ENCODE results near the gene COPRS. TPM values are rescaled to one million over a fixed set of nuclear protein-coding genes. Genes with fewer than 3 reads are reported as not detected.

The COPRS gene
- total and polyA plus RNA-seq, 2 experiments from 2014 or later: 51.5 to 62.6 TPM

GRCh38 chr17:31802502-31802901, 56.5 kb downstream of the COPRS start:
- Mint-ChIP-seq H3K9me3 (0 out of 3 replicates have a peak, but pooled peaks cover 3% of the 10 kb centered on the region), H3K27me3 (ENCODE audit: insufficient read depth, low read depth, poor library complexity) (no peaks in the 10 kb centered on the region), H3K36me3 (ENCODE audit: low read depth) (no peaks in the 10 kb centered on the region), H3K4me1 (no peaks in the 10 kb centered on the region), H3K27ac (no peak overlapping the region), H3K4me3 (no peak overlapping the region)
- Histone ChIP-seq H3K9me2 (ENCODE audit: insufficient read depth) (no peaks in the 10 kb centered on the region), H3F3A (replicated peaks; ENCODE audit: low read depth) (no peaks in the 10 kb centered on the region), H3K79me2 (replicated peaks; ENCODE audit: insufficient read depth) (no peaks in the 10 kb centered on the region), H3K4me1 (ENCODE audit: insufficient read depth) (no peaks in the 10 kb centered on the region), H3K27ac (ENCODE audit: low read depth) (no peak overlapping the region), H3K36me3 (ENCODE audit: insufficient read depth) (no peaks in the 10 kb centered on the region), H2AFZ (peak overlapping the region; percentile 91), H3K4me2 (no peak overlapping the region), H4K20me1 (replicated peaks; ENCODE audit: insufficient read depth) (no peaks in the 10 kb centered on the region), H3K4me3 (no peak overlapping the region), H3K27me3 (ENCODE audit: insufficient read depth) (no peaks in the 10 kb centered on the region)
- DNase-seq (ENCODE audit: low spot score): no peak
- no peak; the same call in 2 of the 3 replicates for ATAC-seq
- TF ChIP-seq EZH2 (IDR thresholded peaks at IDR 0.05; ENCODE audit: low read depth, unreplicated experiment) (no peak), ZNF114 (CRISPR knock-in tag; IDR thresholded peaks at IDR 0.05) (no peak), POLR2AphosphoS5 (IDR thresholded peaks at IDR 0.05; ENCODE audit: low read depth) (no peak), REST (IDR thresholded peaks at IDR 0.05; ENCODE audit: unreplicated experiment) (no peak), STAT1 (IDR thresholded peaks at IDR 0.05; ENCODE audit: unreplicated experiment) (no peak), ZNF331 (CRISPR knock-in tag; IDR thresholded peaks at IDR 0.05; ENCODE audit: low read depth) (no peak), NANOG (IDR thresholded peaks at IDR 0.05; ENCODE audit: borderline replicate concordance) (no peak), EZH2phosphoT487 (IDR thresholded peaks at IDR 0.05; ENCODE audit: unreplicated experiment) (no peak), CREB1 (CRISPR knock-in tag; IDR thresholded peaks at IDR 0.05; ENCODE audit: low read depth) (no peak)
- TF ChIP-seq, protein P1, sequence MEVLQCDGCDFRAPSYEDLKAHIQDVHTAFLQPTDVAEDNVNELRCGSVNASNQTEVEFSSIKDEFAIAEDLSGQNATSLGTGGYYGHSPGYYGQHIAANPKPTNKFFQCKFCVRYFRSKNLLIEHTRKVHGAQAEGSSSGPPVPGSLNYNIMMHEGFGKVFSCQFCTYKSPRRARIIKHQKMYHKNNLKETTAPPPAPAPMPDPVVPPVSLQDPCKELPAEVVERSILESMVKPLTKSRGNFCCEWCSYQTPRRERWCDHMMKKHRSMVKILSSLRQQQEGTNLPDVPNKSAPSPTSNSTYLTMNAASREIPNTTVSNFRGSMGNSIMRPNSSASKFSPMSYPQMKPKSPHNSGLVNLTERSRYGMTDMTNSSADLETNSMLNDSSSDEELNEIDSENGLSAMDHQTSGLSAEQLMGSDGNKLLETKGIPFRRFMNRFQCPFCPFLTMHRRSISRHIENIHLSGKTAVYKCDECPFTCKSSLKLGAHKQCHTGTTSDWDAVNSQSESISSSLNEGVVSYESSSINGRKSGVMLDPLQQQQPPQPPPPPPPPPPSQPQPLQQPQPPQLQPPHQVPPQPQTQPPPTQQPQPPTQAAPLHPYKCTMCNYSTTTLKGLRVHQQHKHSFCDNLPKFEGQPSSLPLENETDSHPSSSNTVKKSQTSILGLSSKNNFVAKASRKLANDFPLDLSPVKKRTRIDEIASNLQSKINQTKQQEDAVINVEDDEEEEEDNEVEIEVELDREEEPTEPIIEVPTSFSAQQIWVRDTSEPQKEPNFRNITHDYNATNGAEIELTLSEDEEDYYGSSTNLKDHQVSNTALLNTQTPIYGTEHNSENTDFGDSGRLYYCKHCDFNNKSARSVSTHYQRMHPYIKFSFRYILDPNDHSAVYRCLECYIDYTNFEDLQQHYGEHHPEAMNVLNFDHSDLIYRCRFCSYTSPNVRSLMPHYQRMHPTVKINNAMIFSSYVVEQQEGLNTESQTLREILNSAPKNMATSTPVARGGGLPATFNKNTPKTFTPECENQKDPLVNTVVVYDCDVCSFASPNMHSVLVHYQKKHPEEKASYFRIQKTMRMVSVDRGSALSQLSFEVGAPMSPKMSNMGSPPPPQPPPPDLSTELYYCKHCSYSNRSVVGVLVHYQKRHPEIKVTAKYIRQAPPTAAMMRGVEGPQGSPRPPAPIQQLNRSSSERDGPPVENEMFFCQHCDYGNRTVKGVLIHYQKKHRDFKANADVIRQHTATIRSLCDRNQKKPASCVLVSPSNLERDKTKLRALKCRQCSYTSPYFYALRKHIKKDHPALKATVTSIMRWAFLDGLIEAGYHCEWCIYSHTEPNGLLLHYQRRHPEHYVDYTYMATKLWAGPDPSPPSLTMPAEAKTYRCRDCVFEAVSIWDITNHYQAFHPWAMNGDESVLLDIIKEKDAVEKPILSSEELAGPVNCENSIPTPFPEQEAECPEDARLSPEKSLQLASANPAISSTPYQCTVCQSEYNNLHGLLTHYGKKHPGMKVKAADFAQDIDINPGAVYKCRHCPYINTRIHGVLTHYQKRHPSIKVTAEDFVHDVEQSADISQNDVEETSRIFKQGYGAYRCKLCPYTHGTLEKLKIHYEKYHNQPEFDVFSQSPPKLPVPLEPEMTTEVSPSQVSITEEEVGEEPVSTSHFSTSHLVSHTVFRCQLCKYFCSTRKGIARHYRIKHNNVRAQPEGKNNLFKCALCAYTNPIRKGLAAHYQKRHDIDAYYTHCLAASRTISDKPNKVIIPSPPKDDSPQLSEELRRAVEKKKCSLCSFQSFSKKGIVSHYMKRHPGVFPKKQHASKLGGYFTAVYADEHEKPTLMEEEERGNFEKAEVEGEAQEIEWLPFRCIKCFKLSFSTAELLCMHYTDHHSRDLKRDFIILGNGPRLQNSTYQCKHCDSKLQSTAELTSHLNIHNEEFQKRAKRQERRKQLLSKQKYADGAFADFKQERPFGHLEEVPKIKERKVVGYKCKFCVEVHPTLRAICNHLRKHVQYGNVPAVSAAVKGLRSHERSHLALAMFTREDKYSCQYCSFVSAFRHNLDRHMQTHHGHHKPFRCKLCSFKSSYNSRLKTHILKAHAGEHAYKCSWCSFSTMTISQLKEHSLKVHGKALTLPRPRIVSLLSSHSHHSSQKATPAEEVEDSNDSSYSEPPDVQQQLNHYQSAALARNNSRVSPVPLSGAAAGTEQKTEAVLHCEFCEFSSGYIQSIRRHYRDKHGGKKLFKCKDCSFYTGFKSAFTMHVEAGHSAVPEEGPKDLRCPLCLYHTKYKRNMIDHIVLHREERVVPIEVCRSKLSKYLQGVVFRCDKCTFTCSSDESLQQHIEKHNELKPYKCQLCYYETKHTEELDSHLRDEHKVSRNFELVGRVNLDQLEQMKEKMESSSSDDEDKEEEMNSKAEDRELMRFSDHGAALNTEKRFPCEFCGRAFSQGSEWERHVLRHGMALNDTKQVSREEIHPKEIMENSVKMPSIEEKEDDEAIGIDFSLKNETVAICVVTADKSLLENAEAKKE (CRISPR knock-in tag; IDR thresholded peaks at IDR 0.05): no peak
- TF ChIP-seq, protein P2, sequence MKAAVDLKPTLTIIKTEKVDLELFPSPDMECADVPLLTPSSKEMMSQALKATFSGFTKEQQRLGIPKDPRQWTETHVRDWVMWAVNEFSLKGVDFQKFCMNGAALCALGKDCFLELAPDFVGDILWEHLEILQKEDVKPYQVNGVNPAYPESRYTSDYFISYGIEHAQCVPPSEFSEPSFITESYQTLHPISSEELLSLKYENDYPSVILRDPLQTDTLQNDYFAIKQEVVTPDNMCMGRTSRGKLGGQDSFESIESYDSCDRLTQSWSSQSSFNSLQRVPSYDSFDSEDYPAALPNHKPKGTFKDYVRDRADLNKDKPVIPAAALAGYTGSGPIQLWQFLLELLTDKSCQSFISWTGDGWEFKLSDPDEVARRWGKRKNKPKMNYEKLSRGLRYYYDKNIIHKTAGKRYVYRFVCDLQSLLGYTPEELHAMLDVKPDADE (IDR thresholded peaks at IDR 0.05): no peak

All from GM23338 (cell line).